HEK293T (cell line): ENCODE data around the gene CLC.

Experiments
- ARNT ChIP-seq: fragments of 450-650 bp; IDR thresholded peaks from 2 replicates; pipeline ENCODE4 v1.6.1; 2017; ENCODE audit warnings: mild to moderate bottlenecking
- BHLHE40 ChIP-seq: fragments of 450-650 bp; IDR thresholded peaks from 2 replicates; pipeline ENCODE4 v1.6.1; 2016; ENCODE audit warnings: mild to moderate bottlenecking, moderate library complexity, borderline replicate concordance
- FOXA1 ChIP-seq: fragments of 450-650 bp; IDR thresholded peaks from 2 replicates; pipeline ENCODE4 v1.6.1; 2016; ENCODE audit warnings: mild to moderate bottlenecking
- FOXK2 ChIP-seq: fragments of 450-650 bp; IDR thresholded peaks from 2 replicates; pipeline ENCODE4 v1.6.1; 2016; ENCODE audit warnings: mild to moderate bottlenecking
- HDGF ChIP-seq: fragments of 450-650 bp; IDR thresholded peaks from 2 replicates; pipeline ENCODE4 v1.6.1; 2017; ENCODE audit warnings: antibody characterized with exemption, borderline replicate concordance
- L3MBTL2 ChIP-seq: fragments of 450-650 bp; conservative IDR thresholded peaks from 2 replicates; pipeline ENCODE4 v1.6.1; 2016; ENCODE audit warnings: mild to moderate bottlenecking
- LEF1 ChIP-seq: fragments of 450-650 bp; IDR thresholded peaks from 2 replicates; pipeline ENCODE4 v1.6.1; 2017; ENCODE audit warnings: mild to moderate bottlenecking, borderline replicate concordance
- NFRKB ChIP-seq: fragments of 450-650 bp; IDR thresholded peaks from 2 replicates; pipeline ENCODE4 v1.6.1; 2016; ENCODE audit warnings: mild to moderate bottlenecking, moderate library complexity
- SP1 ChIP-seq: fragments of 450-650 bp; IDR thresholded peaks from 2 replicates; pipeline ENCODE4 v1.6.1; 2017
- SUZ12 ChIP-seq: fragments of 450-650 bp; IDR thresholded peaks from 2 replicates; pipeline ENCODE4 v1.6.1; 2016; ENCODE audit warnings: mild to moderate bottlenecking
- TARDBP ChIP-seq: fragments of 450-650 bp; IDR thresholded peaks from 2 replicates; pipeline ENCODE4 v1.6.1; 2016
- TF ChIP-seq, protein P1 (sequence below): fragments of 450-650 bp; IDR thresholded peaks from 2 replicates; pipeline ENCODE4 v1.6.1; 2016

DNA sequence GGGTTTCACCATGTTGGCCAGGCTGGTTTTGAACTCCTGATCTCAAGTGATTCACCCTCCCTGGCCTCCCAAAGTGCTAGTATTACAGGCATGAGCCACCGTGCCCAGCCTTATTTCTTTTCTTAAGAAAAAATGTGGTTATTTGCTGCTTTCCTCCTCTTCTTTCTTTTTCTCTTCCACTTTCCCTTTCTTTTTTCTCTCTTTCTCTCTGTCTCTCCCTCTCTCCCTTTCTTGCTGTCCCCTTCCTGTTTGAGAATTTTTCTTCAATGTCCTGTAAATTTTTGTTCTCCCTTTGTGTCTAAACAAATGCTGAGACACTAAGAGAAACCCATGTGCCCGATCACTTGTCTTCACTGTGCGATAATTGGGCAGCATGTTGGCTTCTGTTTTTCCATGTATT is 43.1 kb upstream of the CLC start:
- TF ChIP-seq BHLHE40 (no peak), FOXK2 (no peak), NFRKB (no peak), LEF1 (no peak), TARDBP (no peak), FOXA1 (no peak), SP1 (no peak), L3MBTL2 (no peak), SUZ12 (no peak), HDGF (no peak), ARNT (no peak)
- TF ChIP-seq, protein P1, sequence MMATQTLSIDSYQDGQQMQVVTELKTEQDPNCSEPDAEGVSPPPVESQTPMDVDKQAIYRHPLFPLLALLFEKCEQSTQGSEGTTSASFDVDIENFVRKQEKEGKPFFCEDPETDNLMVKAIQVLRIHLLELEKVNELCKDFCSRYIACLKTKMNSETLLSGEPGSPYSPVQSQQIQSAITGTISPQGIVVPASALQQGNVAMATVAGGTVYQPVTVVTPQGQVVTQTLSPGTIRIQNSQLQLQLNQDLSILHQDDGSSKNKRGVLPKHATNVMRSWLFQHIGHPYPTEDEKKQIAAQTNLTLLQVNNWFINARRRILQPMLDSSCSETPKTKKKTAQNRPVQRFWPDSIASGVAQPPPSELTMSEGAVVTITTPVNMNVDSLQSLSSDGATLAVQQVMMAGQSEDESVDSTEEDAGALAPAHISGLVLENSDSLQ: no peak
